22Rv1 (cell line): ENCODE data around the gene AGBL2.
"Not testable (repeated sequence)": the region's sequence is repeated elsewhere in the genome, so short reads cannot be mapped to it uniquely, and the experiment has no call there.

Experiments used
- H3K27ac ChIP-seq: fragments of 450-650 bp; 2 replicates; pipeline ENCODE4 v1.5.1; 2017
- CTCF ChIP-seq: fragments of 450-650 bp; IDR thresholded peaks from 2 replicates; pipeline ENCODE4 v1.5.1; 2017; ENCODE audit warnings: mild to moderate bottlenecking
- ZFX ChIP-seq: fragments of 450-650 bp; IDR thresholded peaks from 2 replicates; pipeline ENCODE4 v1.6.1; 2017; ENCODE audit warnings: antibody characterized with exemption, borderline replicate concordance

AGBL2 gene

GRCh38 chr11:47715082-47715669, at the start of gene AGBL2:
Gene AGBL2, minus strand, starts transcription at chr11:47715369. Its CDS starts 719 bp downstream, at chr11:47714650.
- TF ChIP-seq ZFX, result no peak
- no peak for TF ChIP-seq CTCF
- no peak within 1 kb of the TSS for H3K27ac ChIP-seq

GRCh38 chr11:47759291-47759690, 44.1 kb upstream of the AGBL2 start:
- not testable (repeated sequence) for H3K27ac ChIP-seq

- H3K27ac ChIP-seq, result 0 out of 2 replicates have a peak overlapping the region, but pooled peaks have one; percentile 20
- TF ChIP-seq ZFX (no peak), CTCF (no peak)
Observed at GRCh38 chr11:47756208-47756607, 41.0 kb upstream of the AGBL2 start.

GRCh38 chr11:47750725-47751124, 35.6 kb upstream of the AGBL2 start:
- no peak for TF ChIP-seq CTCF
- no peak for TF ChIP-seq ZFX
- no peak overlapping the region for H3K27ac ChIP-seq

- H3K27ac ChIP-seq, result not testable (repeated sequence)
Observed at GRCh38 chr11:47742494-47742893, 27.3 kb upstream of the AGBL2 start.

- H3K27ac ChIP-seq, result not testable (repeated sequence)
Observed at GRCh38 chr11:47737817-47738216, 22.6 kb upstream of the AGBL2 start.

GRCh38 chr11:47732271-47732670, 17.1 kb upstream of the AGBL2 start:
- no peak overlapping the region for H3K27ac ChIP-seq
- TF ChIP-seq ZFX (no peak), CTCF (no peak)

GRCh38 chr11:47731475-47731874, 16.3 kb upstream of the AGBL2 start:
- H3K27ac ChIP-seq, result no peak overlapping the region
- TF ChIP-seq ZFX (no peak), CTCF (no peak)

- H3K27ac ChIP-seq, result no peak overlapping the region
- TF ChIP-seq ZFX (no peak), CTCF (no peak)
Observed at GRCh38 chr11:47726878-47727514, 11.8 kb upstream of the AGBL2 start.
